ENCODE data around the gene ALG8. TPM values are rescaled to one million over a fixed set of nuclear protein-coding genes. Genes with fewer than 3 reads are reported as not detected.
A peak's percentile ranks its signal among the peaks of the same experiment; 100 is the strongest.
"Not testable (repeated sequence)": the region's sequence is repeated elsewhere in the genome, so short reads cannot be mapped to it uniquely, and the experiment has no call there.

ALG8 gene
- total RNA-seq (2014; rRNA removed; shearing (Covaris generic)) = 82.7 and 164 TPM in 2 replicates

DNA sequence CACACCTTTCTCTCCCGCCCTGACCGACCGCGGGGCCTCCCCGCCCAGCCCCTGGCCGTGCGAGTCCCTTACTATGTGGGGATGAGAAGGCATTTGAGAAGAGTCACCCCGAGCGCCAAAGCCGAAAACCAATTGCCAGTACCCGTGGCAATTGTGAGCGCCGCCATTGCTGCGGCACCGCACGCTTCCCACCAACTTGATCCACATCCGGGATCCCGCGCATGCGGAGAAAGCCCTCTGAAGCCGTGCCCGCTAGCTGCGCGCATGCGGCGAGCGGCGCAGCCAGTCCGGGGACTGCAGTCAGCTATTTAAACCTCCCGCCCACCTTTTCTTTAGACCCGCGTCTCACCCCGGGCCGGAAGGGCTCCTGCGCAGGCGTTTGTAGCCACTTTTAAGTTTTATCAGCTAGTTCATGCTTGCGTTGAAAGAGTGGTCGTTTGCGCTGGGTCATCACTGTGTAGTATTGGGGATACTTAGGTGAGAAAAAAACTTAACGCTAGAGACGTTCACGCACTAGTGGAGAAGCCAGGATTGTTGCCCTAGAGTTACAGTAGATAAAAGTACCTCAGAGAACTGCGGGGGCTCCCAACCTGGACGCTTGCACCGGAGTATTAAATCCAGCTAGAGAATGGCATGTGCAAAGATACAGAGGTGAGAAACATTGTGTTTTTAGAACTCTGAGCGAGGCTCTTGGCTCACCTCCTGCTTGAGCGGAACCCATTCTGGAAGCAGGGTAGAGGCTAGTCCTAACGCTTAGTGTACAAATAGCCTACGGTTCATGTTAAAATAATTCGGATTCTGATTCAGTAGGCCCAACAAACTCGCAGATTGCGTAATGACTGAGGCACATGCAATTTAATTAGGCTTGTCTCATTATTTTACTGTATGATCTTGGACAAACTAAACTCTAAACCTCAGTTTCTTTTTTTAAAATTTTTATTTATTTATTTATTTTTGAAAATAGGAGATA, at the start of gene ALG8:
Gene ALG8, minus strand, starts transcription at position 205 of the 970 bp plus-strand sequence. Its CDS starts 38 bp downstream, at position 167.
- DNase-seq (ENCODE audit: low spot score) = peak; percentile 93

DNA sequence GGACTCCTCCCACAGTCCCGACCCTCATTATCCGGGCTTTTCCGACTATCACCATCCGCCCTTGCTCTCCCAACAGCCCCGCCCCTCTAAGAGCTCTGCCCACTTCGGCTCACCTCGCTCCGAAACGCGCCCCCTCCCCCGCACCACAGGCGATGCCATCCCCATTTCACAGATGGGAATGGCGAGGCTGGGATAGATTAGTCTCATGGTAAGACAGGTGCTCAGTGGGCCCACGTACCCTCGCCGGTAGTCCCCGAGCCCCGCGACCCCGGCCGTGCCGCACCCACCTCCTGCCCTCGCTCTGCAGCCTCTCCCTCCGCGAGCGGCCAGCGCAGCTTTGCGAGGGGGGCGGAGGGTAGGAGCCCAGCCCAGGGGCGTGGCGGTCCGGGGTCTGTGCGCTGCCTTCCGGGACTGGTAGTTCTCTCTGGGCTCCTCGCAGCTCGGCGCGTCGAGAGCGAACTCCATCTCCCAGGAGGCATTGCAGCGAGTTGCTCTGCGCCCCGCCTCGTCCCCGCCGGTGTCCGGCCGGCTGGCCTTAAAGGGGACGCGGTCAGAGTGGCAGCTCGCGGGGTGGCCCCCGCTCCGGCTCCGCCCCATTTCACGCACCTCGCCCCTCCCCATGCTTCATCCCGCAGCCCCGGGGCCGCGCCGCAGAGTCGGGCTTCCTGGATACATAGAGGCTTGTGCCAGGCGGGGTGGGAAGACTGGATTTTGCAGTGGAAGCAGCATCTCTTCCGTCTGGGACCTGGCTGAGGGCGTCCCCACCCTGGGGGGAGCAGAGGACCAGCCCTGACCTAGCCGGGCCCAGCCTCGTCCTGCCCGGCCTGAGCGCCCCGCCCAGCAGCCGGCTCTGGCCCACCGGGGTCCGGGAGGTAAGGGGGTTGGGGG, 49.1 kb upstream of the ALG8 start, which contains the start of the genes KCTD21 and USP35:
Gene KCTD21, minus strand, starts transcription at position 341 of the 888 bp plus-strand sequence. CDS start 14,072 bp downstream, outside the sequence.
Gene USP35, plus strand, starts transcription at position 634 of the 888 bp plus-strand sequence. CDS start 7,327 bp downstream, outside the sequence.
- peak; percentile 97 for DNase-seq (ENCODE audit: low spot score)

DNA sequence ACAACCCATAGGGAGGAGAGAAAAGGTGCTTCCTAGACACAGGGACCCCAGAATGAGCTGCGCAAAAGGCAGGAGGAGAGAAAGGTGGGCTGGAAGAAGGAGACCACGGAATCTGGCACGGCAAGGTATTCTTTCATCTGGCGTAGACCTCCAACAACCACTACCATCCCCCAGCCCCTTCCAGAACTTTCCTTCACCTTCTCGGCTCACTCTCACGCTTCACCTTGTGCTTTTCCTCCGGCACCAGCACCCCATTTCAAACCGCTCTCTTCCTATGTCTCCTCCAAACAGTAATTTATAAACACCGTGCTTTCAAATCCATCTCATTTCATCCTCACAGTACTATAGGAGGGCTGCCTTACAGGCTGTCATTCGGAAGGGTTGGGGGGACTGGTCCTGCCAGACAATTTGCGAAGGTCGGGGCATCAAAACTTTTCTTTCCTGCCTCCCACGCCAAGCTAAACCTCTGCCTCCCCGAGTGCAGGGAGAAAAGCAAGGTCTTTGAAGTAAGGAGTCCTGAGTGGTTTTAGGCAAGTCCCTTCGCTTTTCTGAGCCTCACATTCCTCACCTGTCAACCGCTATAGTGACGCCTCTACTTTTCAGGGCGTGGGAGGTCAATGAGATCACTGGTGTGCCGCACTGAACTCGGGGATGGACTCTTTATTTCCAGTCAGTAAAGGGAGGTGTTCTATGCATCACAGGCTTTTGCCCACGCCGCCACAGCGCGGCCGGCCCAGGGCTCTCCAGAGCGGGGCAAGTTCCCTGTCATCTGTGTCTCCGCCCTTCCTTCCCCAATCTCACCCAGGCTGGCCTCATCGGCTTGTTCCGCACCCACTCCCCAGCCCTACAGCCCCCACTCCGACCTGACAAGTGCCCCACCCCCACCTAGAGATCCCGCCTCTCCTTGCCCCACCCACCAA, 48.2 kb upstream of the ALG8 start:
- DNase-seq (ENCODE audit: low spot score) = peak; percentile 46

DNA sequence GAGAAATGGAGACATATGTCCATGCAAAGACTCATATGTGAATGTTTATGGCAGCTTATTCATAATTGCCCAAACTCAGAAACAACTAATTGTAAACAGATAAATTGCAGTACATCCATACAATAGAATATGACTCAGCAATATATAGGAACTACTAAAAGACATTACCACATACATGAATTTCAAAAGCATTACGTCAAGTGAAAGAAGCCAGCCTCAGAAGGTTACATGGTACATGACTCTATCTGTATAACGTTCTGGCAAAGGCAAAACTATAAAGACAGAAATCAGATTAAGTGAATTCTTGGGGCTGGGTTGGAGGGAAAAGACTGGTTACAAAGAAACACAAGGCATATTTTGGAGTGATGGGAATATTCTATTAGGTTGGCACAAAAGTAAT, 41.8 kb upstream of the ALG8 start:
- DNase-seq (ENCODE audit: low spot score) = no peak

DNA sequence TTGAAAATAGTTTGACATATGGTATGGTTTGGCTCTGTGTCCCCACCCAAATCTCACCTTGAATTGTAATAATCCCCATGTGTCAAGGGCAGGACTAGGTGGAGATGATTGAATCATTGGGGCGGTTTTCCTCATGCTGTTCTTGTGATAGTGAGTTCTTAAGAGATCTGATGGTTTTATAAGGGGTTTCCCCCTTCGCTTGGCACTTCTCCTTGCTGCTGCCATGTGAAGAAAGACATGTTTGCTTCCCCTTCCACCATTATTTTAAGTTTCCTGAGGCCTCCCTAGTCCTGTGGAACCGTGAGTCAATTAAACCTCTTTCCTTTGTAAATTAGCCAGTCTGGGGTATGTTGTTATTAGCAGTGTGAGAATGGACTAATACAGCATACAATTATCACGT, 41.3 kb upstream of the ALG8 start:
- DNase-seq (ENCODE audit: low spot score) = no peak

DNA sequence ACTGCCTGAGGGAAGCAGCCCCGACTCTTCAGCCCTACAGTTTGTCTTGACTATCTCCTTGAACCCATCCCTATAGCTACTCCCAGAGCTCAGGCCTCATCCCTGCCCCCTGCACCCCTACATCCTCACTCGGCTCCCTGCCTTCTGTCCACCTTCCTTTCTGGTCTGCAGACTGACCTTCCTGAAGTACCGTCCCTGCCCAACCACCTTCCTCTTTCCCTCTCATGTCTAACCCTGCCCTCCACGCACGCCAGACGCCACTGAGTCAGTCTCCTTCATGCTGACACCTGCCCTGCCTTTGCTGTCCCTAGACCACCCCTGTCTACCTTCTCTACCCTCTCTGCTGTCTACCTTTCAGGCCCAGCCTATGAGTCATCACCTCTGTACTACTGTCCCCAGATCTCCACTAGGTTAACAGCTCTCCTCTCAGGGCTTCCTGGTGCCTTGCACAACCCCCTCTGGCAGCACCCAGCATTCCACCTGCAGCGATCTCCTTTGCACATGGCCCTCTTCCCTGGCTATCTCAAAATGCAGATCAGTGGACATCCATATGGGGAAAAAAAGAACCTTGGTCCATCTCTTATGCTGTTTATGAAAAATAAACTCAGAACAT, 40.1 kb upstream of the ALG8 start:
- DNase-seq (ENCODE audit: low spot score) = no peak

DNA sequence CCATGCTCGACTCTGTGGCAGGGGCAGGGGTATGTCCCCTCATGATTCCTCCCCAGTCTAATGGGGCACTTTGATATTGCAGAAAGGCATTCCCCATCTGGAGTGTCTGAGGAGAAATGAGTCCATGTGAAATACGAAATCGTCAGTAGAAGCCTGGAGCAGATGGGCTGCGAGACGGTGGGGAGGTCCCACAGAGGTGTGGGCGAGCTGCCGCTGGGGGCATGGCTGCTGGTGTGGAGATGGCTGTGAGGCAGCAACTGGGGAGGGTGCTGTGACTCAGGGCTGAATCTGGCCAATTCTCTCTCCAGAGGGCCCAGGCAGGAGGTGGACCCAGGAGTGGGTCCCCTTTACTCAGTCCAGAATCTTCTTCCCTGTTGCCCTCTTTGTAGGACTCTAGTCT, 37.8 kb upstream of the ALG8 start:
- no peak for DNase-seq (ENCODE audit: low spot score)

DNA sequence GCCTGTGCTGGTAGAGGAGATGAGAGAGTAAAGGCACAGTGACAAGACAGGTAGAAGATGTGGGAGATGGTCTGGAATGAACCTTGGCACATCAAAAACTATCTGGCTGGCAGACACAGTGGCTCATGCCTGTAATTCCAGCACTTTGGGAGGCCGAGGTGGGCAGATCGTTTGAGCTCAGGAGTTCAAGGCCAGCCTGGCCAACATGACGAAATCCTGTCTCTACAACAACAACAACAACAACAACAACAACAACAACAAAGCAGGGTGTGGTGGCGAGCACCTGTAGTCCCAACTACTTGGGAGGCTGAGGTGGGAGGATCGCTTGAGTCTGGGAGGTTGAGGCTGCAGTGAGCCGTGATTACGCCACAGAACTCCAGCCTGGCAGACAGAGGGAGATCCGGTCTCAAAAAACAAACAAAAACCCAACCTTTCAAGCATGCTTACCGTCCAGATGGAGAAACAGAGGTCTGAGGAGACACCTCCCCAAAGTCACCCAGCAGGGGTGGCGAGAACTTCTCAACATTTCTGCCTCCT, 37.2 kb upstream of the ALG8 start:
- no peak for DNase-seq (ENCODE audit: low spot score)

DNA sequence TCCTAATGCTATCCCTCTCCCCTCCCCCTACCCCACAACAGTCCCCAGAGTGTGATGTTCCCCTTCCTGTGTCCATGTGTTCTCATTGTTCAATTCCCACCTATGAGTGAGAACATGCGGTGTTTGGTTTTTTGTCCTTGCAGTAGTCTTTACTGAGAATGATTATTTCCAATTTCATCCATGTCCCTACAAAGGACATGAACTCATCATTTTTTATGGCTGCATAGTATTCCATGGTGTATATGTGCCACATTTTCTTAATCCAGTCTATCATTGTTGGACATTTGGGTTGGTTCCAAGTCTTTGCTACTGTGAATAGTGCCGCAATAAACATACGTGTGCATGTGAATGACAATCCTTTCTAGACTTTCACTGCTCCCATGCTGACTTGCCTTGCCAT, 36.4 kb upstream of the ALG8 start:
- not testable (repeated sequence) for DNase-seq (ENCODE audit: low spot score)

DNA sequence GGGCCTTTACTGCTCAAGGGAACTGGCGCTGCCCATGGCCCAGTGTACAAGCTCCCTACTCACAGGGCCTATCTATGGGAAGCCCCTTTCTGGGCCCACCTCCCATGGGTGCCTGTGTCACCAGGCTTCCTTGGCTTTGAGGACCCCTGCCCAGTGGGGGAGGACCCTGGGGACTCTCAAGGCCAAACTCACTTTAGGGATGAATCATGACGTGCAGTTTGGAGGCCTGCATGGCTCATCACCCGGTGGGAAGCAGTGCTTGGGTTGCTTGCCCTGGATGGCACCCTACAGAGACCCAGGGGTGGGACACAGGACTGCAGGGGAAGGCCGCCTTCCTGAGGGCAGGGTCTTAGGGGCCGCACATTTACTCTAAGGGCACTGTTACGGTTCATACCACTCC, 32.5 kb upstream of the ALG8 start:
- DNase-seq (ENCODE audit: low spot score) = no peak

DNA sequence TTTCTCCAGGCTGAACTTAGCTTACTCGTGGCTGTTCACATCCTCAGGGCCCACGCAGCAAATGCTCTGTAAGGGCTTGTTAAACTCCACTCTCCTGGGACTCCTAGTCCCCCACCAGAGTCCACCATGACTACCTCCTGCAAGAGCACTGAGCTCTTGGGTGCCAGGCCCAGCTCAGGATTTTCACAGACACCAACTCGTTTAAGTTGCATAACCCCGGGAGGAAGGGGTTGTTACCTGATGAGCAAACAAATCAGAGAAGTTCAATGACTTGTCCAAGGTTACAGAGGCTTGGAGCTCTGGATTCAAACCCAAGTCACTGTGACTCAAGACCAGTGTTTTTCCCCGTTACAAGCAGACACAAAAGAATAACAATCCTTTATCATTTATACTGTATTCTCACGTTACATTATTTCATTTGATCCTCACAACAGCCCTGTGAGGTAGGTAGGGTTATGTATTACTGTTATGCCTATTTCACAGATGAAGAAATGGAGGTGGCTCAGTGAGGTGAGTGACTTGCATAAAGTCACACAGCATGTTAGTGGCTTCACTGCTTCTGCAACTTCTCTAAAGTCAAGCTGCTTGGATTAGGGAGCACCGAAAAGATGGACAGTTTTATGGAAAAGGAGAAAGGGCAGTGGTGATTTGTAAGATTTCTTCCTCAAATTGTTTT, 31.6 kb upstream of the ALG8 start:
- no peak for DNase-seq (ENCODE audit: low spot score)

DNA sequence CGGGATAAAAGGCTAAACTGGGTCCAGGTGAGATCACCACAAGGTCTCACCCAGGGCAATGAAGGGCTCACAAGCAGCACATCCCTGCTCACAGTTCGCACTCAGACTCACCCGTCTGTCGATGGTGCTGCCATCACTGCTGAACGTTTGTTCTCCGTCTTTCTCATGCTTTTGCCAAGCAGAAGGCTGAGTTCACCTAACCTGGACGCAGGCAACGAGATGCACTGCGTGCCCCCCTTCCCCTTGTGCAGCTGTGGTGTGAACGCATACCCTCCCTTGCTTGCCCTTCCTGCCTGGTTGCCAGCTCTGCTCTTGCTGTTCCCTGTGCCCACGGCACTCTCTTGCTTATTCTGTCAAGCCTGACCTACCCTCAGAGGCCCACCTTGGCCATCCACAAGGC, 31.0 kb upstream of the ALG8 start:
- no peak for DNase-seq (ENCODE audit: low spot score)

DNA sequence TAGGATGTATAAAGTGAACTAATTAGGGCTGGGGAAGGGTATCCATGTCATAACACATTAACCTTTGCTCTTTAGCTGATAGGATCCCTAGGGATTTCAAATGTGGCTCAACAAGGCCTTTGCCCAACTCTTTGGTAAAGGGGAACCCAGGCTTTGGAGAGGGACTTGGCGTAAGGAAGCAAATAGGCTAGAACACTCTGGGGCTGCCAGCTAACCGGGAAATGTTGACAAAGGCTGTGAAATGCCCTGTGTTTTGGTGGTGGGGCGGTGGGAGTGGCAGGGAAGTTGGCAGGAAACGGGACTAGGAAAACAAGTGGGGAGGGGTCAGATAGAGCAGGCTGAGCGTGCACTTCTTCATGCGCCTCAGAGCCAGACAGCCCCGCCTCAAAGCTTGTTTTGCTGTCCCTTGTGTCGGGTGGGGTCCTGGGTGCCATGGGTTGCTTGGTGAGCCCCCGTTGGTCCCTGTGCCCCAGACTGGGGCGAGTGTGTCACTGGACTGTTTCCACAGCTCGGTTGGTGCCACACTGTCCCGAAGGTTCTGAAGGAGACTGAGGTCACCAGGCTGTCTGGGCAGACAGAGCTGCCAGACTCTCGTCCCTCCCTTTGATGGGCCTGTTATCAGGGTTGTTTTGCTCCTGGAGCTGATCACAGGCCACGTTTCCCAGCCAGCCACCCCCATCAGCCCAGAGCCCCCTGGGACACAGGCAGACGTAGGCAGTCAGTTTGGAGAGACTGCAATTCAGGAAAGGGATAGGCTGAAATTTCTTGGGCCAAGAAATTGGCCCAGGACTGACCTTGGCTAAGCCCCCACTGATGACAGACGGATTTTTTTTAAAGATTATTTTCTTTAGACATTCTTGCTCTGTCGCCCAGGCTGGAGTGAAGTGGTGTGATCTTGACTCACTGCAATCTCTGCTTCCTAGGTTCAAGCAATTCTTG, 29.4 kb upstream of the ALG8 start:
- DNase-seq (ENCODE audit: low spot score) = peak; percentile 31

DNA sequence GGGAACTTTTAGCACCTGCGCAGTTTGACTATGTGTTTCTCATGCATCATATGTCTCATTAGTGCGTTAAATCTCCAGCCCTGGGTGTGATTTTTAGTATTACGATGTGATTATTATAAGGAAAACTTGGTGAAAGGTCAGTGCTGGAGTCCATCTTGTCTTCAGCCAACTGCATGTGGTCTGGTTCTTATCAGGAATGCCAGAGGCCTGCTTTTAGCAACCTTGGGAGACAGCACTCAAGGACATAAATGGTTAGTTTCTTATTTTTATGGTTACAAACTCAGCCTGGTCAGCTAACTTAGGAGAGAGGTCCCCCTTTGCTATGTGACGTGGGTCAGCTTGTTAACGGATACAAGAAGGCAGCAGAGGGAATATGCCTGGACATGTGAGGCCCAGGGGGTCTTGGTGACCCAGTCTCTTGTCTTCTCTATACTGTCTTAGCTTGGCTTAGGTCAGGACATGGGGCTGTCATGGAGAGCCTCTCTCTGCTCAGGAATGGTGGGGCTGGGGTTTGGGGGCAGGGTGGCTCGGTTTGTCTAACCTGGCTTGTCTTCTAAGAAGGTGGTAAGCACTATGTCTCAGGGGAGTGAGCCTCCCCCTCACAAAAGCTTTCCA, 27.5 kb upstream of the ALG8 start:
- no peak for DNase-seq (ENCODE audit: low spot score)

DNA sequence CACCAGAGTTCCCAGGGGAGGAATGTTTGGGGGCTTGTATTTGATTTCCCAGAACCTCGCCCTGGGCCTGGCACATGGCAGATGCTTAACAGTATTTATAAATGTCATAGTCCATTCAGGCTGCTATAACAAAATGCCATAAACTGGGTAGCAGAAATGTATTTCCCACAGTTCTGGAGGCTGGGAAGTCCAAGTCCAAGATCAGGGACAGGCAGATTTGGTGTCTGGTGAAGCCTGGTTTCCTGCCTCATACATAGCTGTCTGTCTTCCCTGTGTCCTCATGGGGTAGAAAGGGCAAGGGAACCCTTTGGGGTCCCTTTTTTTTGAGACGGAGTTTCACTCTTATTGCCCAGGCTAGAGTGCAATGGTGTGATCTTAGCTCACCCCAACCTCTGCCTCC, 25.0 kb upstream of the ALG8 start:
- no peak for DNase-seq (ENCODE audit: low spot score)

DNA sequence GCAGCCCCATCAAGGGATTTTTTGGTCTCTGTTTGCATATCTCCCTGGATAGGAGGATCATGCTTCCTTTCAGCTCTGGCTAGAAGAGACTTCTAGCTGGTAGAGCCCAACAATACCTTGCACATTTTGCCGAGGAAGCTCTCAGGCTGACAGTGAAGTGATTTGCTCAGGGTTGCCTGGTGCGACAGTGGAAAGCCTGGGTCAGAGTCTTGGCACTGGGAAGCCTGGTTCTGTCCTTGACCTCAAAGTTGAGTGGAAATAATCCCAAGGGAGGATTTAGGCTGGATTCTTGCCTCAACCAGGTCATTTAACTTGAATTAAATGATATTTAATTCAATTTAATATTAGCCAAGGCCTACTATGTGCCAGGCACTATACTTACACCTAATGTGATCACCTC, 24.4 kb upstream of the ALG8 start:
- no peak for DNase-seq (ENCODE audit: low spot score)

DNA sequence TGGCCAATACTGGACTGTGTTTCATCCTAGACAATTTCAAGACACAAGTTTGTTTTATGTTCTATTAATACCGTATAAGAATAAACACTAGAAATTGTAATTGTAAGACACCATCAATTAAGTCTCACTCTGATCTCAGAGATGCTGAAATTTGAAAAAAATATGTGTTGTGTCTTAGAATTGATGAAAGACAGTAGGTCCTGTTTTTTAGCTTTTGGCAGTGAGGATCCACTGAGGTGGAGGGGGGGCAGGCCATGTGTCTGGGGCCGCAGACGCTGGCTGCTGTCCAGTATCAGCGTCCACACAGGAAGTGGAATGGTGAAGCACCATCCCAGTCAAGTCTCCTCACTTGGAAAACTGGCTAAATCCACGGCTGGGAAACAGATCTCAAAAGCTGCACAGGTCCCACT, 22.5 kb upstream of the ALG8 start:
- DNase-seq (ENCODE audit: low spot score) = no peak

DNA sequence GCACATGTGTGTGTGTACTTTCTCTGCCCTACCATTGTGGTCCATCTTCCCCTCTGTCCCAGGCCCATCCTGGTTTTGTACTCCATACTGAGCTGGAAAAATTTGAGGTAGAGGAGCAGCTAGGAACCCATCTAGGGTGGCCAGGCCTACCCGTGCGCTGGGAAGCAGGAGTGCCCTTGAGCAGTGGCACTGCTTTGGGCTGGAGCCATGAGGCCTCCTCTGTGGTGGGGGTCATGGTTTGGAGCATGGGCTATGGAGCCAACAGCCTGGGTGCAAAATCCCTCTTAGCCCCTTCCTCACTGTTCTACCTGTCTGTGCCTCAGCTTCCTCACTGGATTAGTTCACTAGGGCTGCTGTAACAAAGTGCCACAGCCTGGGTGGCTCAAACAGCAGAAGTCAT, 21.9 kb upstream of the ALG8 start:
- DNase-seq (ENCODE audit: low spot score) = no peak
